Measurements from ENCODE around the gene EFNA3.

EFNA3 gene

GRCh38 chr1:155068599-155068998 is 10.0 kb upstream of the EFNA3 start:
- no peak for DNase-seq

- no peak for DNase-seq
Observed at GRCh38 chr1:155069551-155070157, 9.0 kb upstream of the EFNA3 start.

GRCh38 chr1:155070158-155070621 is 8.4 kb upstream of the EFNA3 start:
- DNase-seq: no peak

- DNase-seq: peak; percentile 83
Observed at GRCh38 chr1:155070721-155071569, 7.7 kb upstream of the EFNA3 start.

GRCh38 chr1:155071701-155072100 is 6.9 kb upstream of the EFNA3 start:
- no peak for DNase-seq

GRCh38 chr1:155072531-155073289 is 5.9 kb upstream of the EFNA3 start:
- no peak for DNase-seq

GRCh38 chr1:155073377-155074242 is 5.0 kb upstream of the EFNA3 start:
- no peak for DNase-seq

- no peak for DNase-seq
Observed at GRCh38 chr1:155075535-155075934, 3.1 kb upstream of the EFNA3 start.

- no peak for DNase-seq
Observed at GRCh38 chr1:155076371-155076770, 2.3 kb upstream of the EFNA3 start.

- no peak for DNase-seq
Observed at GRCh38 chr1:155077346-155077745, 1.3 kb upstream of the EFNA3 start.

- DNase-seq: no peak
Observed at GRCh38 chr1:155077758-155078445, 735 bp upstream of the EFNA3 start.

GRCh38 chr1:155079210-155079486 is 511 bp downstream of the EFNA3 start:
- DNase-seq: no peak

GRCh38 chr1:155079487-155080311 is 1.1 kb downstream of the EFNA3 start:
- no peak for DNase-seq

- peak; percentile 46 for DNase-seq
Observed at GRCh38 chr1:155080312-155081228, 1.9 kb downstream of the EFNA3 start.

- DNase-seq: no peak
Observed at GRCh38 chr1:155081472-155082300, 3.0 kb downstream of the EFNA3 start.

- DNase-seq: no peak
Observed at GRCh38 chr1:155082301-155083051, 3.8 kb downstream of the EFNA3 start.

- DNase-seq: no peak
Observed at GRCh38 chr1:155083052-155083541, 4.5 kb downstream of the EFNA3 start.

All from CD4-positive, alpha-beta T cell treated with Interleukin-21 for 1 hour (primary cell).